Endometrial microvascular endothelial cells (primary cell): ENCODE results near the gene KRT76. TPM values are rescaled to one million over a fixed set of nuclear protein-coding genes. Genes with fewer than 3 reads are reported as not detected.
"Not testable (repeated sequence)": the region's sequence is repeated elsewhere in the genome, so short reads cannot be mapped to it uniquely, and the experiment has no call there.

Experiments
- in situ Hi-C: cut with HindIII; loops from 2 replicates; pipeline ENCODE4 v1.10.0; 2017; ENCODE audit warnings: low sequenced_read_pairs, low pct_unique_long_range_greater_than_20kb; ENCODE audit errors: inconsistent ontology term
- total RNA-seq: library from RNA; depleted of rRNA; stranded (reverse); fragments of >200 nt; gene quantifications from one replicate; pipeline ENCODE4 v1.2.3, GENCODE V29; 2015; ENCODE audit errors: inconsistent ontology term

KRT76 gene
- total RNA-seq, 1 donor from 2014 or later: not detected

DNA sequence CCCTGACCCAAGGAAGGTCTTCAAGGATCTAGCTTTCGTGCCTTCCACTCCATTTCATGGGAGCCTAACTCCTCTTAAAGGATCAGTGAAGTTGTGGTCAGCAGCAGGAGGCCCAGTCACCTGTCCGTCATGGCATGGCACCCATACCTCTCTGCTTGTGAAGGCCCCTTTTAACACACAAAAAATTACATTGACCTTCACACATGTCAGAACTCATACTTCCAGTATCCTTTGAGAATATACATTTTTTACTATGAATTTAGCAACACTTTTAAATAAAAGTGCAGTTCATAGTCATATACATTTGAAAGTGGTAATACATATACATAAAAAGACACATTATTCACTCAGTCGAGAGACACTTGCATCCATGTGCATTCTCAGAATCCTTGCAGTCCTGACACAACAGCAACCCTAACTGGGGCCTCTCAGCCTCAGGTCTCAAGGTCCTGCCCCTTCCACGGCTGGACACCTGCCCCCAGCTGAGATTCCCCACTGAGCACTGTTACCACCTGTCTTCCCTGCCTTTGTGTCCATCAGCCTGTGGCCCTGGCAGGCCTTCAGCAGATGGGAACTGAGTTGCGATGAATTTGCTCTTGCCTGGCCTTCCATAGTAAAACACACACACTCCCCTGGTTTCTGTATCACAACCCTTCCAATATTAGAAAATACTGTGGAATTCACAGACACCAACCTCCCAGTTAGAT is 22.5 kb upstream of the KRT76 start:
- in situ Hi-C loops: no loop called here

DNA sequence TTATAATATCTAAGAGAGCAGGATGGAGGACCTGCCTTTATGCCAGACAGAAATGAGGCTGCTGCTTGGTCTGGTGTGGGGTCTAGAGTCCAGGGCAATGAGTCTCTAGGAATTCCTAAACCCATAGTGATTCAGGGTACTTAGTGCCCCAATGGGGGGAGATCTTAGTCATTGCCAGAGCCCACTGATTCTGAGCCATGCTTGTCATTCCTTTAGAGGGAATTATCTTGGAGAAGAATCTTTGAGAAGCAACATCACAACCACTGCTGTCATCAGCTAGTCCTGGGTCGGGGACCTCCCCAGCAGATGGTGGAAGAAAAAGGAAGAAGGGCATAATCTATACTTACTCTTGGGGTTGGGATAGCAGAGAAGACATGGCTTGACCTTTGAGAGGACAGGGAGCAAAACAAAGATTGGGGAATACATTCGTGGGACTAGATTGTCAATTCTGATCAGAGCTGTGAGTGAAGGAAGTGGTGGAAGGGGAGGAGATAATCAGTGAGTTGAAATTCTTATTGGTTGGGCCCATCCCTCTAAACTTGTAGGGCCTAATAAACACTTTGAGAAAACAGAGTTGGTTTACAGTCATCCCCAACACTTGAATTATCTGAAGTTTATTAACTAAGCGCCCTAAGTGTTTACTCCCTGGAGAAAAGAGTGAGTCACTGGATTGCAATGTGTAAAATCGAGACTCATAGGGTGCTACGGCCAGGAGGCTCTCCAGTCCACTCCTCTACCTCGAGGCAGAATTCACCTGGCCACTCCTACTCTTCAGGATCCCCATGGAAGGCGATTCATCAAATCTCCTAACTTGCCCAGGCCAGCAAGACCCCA is 21.7 kb upstream of the KRT76 start:
- in situ Hi-C loops: no loop called here

DNA sequence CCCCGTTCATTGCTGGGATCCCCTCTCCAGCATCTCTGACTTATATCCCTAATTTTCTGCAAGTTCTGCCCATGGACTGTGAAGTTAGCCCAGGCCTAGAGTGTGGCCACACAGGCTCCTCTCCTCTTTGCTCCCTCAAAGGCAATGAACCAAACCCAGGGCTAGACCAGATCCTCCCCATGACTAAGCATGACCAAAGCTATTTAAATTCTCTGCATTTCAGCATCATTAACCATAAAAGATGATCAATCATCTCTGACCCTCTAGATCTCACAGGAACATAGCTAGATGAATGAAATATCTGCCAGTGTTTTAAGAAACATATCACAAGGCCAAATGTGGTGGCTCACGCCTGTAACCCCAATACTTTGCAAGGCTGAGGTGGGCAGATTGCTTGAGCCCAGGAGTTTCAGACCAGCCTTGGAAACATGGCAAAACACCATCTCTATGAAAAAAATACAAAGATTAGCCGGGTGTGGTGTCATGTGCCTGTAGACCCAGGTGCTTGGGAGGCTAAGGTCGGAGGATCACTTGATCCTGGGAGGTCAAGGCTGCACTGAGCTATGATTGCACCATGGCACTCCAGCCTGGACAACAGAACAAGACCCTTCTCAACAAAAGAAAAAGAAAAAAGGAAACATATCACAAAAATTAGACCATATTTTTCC is 21.0 kb upstream of the KRT76 start:
- in situ Hi-C loops: no loop called here

DNA sequence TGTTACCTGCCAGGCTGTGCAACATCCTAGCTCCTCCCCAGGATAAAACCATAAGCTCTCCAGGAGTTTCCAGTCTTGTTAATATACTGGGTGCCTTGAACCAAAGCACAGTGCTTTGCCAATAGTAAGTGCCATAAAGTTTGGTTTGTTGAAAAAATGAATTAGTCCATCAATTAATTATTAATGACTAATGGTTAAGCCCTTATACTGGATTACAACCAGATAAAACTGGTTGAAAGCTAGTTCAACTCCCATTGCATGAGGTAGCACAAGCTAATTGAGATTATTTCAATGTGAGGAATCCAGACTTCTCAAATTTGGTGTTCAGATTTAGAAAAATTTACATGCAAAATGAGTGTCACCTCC is 20.4 kb upstream of the KRT76 start:
- in situ Hi-C loops: no loop called here

DNA sequence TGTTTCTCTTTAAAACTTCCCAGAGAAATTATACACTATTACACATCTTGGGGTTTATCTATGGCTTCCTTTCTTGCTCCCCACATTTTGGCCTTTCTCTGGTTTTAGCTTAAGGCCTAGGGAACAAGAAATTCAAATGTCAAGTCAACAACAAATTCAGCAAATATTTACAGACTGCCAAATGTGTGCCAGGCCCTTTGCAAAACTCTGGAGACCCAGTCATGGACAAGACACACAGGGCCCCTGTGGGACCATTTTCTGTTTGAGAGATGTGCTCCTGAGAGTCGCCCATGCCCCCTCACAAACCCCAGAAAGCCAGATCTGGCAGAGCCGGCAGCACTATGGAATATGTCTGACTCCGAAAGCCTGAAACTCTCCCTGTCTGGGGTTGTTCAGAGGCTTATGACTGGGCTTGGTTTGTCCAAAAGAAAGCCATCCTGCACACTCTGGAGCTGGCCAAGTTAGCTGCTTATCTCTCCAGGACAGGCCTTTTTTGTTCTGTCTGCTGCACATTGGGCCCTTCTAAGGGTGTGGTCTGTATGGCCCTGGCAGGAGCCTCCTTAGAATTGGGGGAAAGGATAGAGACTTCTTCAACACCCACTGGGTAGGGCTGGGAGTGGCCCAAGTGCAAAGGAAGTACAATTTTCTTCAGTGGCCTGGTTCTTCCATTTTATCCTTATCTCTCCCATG is 19.8 kb upstream of the KRT76 start:
- in situ Hi-C loops: no loop called here

DNA sequence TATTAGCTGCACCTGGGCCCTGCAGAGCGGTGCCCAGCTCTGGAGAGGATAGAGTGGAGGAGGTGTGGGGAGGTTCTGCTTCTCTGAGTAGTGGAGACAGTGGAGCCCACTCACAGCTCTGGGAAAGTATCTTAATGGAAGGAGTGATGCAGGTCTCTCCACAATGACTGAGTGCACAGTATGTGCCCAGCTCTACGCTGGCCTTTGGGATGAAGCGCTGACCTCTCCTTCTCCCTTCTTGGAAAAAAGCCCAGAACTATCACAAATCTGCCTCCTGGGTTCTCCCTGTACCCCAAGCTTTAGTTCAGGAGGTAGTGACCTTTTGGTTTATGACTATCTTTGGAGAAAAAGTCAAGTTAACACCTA is 19.3 kb upstream of the KRT76 start:
- in situ Hi-C loops: no loop called here

DNA sequence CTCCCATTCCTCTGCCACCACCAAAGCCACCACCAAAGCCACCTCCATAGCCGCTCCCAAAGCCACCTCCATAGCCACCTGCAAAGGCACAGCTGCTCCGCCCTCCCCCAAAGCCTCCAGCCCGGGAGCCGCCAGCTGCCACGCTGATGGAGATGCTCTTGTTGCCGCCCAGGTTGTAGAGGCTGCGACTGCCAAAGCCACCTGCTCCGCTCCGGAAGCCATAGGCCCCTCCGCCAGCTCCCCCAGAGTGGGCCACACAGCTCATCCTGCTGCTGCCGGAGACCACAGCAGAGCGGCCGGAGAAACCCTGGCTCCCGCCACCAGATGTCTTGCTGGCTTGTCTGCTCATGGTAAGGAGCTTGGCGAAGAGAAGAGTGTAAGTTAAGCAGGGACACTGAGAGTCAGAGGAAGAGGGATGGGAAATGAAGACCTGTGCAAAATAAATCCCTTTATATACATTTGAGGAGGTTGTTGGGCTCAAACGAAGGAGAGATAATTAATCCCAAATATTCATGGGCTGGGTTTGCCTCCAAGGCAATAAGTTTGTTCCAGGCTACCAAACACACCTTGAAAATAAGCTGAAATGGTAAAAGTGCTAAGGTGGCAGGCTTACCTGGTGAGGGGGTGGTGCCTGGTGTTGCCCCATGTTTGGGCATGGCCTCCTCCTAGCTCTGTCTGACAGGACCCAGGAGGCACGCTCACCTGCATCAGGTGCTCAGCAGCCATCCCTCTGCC is 18.7 kb upstream of the KRT76 start, which contains the start of gene KRT3:
Gene KRT3, minus strand, starts transcription at position 424 of the 735 bp plus-strand sequence. Its CDS starts 75 bp downstream, at position 349.
- in situ Hi-C loops: no loop called here

DNA sequence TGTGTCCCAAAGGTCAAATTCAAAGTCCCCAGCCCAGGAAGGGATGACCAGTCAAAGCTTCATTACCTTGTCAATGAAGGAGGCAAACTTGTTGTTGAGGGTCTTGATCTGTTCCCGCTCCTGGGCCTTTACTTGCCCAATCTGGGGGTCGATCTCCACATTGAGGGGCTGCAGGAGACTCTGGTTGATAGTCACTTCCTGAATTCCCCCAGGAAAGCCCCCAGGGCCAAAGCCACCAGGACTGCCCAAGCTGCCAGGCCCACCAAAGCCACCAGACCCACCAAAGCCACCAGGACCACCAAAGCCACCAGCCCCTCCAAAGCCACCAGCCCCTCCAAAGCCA is 18.2 kb upstream of the KRT76 start:
- in situ Hi-C loops: not testable (repeated sequence)

DNA sequence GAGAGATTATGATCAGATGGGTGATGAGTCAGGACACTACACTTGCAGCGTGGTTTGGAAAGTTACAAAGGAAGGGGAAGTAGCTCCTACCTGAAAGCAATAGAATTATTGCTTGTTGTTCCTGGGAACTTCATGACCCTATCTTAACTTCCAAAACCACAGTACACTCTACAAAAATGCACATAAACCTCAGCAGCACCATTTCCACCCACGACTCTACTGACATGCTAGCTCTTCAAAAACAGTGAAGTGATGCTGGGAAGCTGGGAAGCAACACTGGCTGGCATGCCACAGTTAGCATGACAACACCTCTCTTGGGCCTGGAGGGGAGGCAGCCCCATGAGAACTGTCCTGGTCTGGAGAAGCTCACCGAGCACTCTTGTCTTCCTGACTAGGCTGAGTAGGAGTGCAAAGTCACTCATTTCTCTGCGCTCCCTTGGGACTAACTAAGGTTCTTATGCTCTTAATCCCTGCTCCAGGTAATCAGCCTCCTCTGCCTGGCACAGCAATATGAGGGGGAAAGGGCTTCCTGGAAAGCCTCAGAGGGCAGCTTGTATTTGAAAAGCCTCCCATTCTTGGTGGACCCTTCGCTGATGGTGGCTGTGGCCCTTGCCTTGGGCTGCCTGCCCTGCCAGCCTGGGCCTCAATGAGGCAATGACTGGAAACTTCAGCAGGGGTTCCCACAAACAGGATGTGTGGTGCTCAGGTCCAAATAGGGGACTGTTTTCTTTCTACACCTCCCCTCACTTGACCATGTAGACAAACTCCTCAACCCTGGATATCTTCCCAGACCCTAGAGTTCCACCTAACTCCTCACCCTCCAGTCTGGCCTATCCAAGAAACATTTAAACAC is 17.6 kb upstream of the KRT76 start:
- in situ Hi-C loops: no loop called here

DNA sequence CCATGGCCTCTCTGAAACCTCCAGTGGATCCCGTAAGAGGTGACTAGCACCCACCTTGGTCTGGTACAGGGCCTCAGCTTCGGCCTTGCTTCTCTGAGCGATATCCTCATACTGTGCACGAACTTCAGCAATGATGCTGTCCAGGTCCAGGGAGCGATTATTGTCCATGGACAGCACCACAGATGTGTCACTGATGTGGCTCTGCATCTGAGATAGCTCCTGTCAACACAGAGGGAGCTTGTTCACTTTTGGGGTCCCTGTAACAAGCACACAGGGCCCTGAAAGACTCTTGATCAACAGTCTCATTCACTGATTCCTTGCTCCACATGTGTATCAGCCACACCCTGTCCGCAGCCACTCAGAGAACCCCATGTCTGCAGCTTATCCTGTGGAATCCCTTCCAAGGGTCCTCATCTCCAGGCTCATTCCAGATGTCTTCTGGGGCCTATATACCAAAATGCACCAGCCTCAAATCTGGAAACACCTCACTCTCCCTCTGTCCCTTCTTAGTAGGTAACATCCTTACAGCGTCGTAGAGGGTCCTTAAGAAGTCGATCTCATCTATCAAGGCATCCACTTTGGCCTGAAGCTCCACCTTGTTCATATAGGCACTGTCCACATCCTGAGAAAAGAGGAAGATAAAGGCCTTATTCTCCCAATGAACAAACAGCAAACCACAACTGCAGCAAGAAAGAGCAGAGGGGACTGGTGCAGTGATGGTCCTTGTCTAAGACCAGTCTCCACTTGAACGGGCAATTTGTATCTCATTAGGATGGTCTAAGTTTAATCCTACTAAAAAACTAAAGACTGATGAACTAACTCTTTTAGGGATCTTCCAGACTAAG is 15.3 kb upstream of the KRT76 start:
- in situ Hi-C loops: no loop called here

DNA sequence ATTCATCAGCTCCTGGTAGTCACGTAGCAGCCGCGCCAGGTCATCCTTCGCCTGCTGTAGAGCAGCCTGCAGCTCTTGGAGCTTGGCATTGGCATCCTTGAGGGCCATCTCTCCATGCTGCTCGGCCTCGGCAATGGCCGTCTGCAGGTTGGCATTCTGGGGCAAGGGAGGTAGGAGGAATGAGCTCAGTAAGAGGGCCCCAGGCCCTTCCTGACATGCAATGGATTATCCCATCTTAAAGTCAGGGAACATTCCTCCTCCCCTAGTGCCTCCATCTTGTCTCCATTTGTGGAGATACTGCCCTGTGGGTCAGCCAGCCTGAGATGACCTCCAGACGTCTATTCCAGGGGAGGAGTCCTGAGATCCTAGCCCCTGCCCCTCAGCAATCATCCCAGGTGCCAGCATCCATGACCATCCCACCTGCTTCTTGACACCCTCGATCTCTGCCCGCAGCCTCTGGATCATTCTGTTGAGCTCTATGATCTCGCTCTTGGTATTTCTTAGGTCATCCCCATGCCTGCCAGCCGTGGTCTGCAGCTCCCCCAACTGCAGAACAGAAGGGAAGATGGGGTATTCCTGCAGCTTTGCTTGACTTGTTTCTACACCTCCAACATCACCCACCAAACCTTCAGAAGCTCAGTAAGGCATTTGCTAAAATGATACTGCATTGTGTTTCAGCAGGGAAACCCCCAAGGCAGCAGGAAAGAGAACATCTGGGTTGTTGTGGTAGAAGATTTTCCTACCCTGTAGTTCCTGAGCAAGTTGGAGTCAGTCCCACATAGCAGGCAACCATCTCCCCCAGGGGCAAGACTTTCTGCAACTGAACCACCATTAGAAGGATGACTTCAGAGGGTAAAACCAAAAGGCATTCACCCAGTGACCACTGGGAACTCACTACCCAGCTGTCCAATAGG is 14.4 kb upstream of the KRT76 start:
- in situ Hi-C loops: no loop called here

DNA sequence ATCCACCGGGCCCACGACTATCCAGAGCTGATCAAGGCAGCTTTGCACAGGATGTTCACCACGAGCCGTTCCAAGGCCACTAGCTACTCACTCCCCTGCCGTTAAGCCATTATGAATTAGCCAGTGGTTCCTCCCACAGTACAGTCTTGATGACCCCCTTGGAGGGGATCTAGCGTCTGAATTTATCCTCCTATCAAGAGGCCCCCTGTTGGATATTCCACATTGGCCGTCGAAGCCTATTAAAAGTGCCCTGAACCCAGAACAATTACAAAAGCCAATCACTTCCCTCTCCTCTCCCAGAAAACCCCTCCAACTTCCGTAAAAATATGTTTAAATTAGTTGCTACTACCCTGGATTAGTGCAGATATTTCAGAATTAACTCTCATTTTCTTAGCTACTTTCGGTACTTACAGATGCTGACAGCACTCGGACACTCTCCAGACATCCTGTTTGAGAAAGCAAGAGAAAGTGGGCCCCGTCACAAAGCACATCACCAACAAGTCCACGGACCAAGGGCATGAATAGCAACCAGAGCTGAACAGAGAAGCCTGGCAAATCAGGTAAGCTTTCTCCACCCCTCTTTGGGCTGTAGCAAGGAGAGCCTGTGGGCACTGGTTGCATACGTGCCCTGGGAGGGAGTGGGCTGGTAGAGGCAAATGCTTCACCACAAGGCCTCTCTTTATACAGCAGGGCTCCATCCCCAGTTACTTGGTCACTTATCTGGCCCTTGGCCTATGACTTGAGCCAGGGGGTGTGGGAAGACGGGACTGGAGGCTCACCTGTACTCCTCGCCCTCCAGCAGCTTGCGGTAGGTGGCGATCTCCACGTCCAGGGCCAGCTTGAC is 13.5 kb upstream of the KRT76 start:
- in situ Hi-C loops: no loop called here

DNA sequence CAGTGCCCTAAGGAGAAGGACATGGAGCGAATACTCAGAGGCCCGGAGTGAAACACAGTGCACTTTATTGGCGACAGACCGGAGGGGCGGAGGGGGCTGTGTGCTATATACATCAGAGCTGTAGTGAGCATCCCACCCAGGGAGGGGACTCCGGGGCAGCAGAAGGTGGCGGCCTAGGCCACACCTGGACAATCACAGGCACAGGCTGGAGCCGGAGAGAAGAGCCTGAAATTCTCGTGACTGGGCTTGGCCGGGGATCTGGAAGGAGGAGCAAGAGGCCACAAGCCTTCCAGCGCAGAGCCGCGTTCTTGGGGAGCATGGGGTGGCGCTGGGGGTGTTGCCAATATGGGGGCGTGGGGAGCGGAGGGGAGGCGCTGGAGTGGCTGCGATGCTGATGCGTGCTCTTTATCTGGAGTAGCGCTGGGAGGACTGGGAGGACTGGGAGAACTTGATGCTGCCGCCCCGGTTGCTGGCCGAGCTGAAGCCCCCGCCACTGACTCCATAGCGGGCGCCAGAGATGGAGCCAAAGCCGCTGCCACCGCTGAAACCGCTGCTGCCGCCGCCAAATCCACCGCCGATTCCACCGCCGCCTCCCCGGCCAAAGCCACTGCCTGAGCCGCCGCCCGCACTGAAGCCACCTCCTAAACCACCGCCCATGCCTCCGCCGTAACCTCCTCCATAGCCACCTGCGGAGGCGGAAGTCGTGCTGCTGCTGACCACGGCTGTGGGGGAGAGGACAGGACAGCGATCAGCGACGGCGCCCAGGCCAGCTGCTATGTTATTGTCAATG is 12.7 kb upstream of the KRT76 start:
- in situ Hi-C loops: no loop called here

DNA sequence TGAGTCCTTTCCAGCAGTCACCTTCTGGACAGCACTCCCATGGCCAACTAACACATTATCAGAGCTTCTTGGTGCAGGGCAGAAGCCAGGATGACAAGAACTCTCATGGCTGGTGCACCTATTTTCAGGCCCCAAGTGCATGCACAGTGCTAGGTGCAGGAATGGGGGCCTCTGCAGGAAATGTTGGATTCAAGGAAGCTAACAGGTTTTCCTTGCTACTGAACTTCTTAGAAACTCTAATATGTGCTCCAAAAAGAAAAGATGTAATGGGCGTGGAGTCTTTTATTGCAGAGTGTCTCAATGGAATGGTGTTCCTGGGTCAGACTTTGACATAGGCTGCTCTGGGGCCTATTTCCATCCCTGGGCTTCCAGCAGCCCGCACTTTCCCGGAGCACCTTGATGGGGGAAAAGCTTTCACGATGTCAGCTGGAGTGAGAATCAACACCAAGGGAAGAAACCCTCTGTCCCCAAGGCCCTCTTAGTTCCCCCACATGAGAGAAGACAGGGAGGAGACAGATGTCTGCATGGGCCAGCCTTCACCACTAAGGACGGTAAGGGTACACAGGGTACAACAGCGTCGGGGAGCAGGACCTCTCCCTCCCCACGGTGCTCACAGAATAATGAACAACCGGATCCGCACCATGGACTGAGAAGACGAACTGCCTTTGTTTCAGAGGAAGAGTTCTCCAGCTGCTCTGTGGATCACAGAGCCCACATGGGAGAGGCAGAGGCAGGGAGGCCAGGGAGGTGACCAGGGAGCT is 11.9 kb upstream of the KRT76 start:
- in situ Hi-C loops: no loop called here
